Activated T-helper 2 cell treated with anti-CD3 and anti-CD28 coated beads, Interferon-gamma antibody, Interleukin-2, Interleukin-4, amounts not matched to agents 10 μg/mL and 5 μg/mL and 100 μg/mL, durations not matched to agents 14 hours and 24 hours and 36 hours (primary cell): ENCODE data around the gene RRAGD. TPM values are rescaled to one million over a fixed set of nuclear protein-coding genes. Genes with fewer than 3 reads are reported as not detected.

Experiments
- total RNA-seq: library from RNA; stranded (reverse); gene quantifications from 2 replicates; pipeline ENCODE4 v1.2.3, GENCODE V29; 2022

The RRAGD gene
- total RNA-seq, 1 donor from 2014 or later: 7.2 TPM

Other genes with a start within 250 kb of the RRAGD start
- not detected in 2 replicates for gene GABRR1, start 194.9 kb downstream of the RRAGD start, total RNA-seq
- gene GABRR2, start 97.0 kb downstream of the RRAGD start, total RNA-seq: 0.34 and 0.78 TPM in 2 replicates
- gene UBE2J1, start 59.6 kb downstream of the RRAGD start, total RNA-seq: 34.4 and 34.8 TPM in 2 replicates
- gene ANKRD6, start 20.9 kb upstream of the RRAGD start, total RNA-seq: 2.2 TPM in 2 replicates
- 28.7 and 30.0 TPM in 2 replicates for gene LYRM2, start 226.5 kb upstream of the RRAGD start, total RNA-seq